ENCODE data around the gene OSBP2. TPM values are rescaled to one million over a fixed set of nuclear protein-coding genes. Genes with fewer than 3 reads are reported as not detected.

The OSBP2 gene
- total and polyA plus RNA-seq, 2 of the 13 experiments (the other 11 are each of a cell fraction or from before 2014, with no cell fraction given) = 5.0 to 7.7 TPM

GRCh38 chr22:30873661-30874060 lies 179.0 kb downstream of the OSBP2 start:
- no peaks in the 10 kb centered on the region for H3K36me3 ChIP-seq (replicated peaks in 1 of 2; ENCODE audit: control insufficient read depth in 1 of 2, insufficient read depth in 2 of 2, low read length in 2 of 2)
- no peak overlapping the region for H3K4me2 ChIP-seq (ENCODE audit: low read depth, low read length)
- BruUV-seq (replicated peaks) = no TSS peak
- no peak overlapping the region for H2AFZ ChIP-seq (ENCODE audit: low read length)
- H4K20me1 ChIP-seq (ENCODE audit: insufficient read depth, low read length) = no peaks in the 10 kb centered on the region
- ATAC-seq (no peak), DNase-seq (ENCODE audit: low spot score) (no peak), FAIRE-seq (no peak)
- intact Hi-C loops (cut with micrococcal nuclease; ENCODE audit: unreplicated experiment) = no loop called here
- H3K9me3 ChIP-seq (ENCODE audit: low read length) = no peaks in the 10 kb centered on the region
- no peaks in the 10 kb centered on the region for H3K79me2 ChIP-seq (ENCODE audit: insufficient read depth, low read length)
- H3K27ac ChIP-seq (ENCODE audit: extremely low read length, insufficient read depth, low read length) = no peak overlapping the region
- CTCF ChIA-PET (ENCODE audit: low intra/inter-chr PET ratio, low total read pairs) = no interaction called here
- in situ Hi-C loops (cut with HindIII; ENCODE audit: extremely low pct_ligation_motif_present, low pct_unique_long_range_greater_than_20kb) = no loop called here
- no peak overlapping the region for H3K4me3 ChIP-seq (replicated peaks in 1 of 3; ENCODE audit: insufficient read depth in 1 of 3, low read depth in 2 of 3, low read length in 3 of 3)
- peaks cover 3 to 31% of the 10 kb centered on the region in 2 experiments; a peak in 3 of 5 replicates for H3K27me3 ChIP-seq (ENCODE audit: control insufficient read depth in 1 of 2, insufficient read depth in 2 of 2, low read length in 2 of 2)
- WGBS (ENCODE audit: low lambda C conversion rate) = 37% methylated on average over 7 of the region's 7 CpGs
- H3K9ac ChIP-seq (ENCODE audit: insufficient read depth, low read depth, low read length) = no peak overlapping the region
- POLR2A ChIA-PET = no interaction called here
- peaks cover 7% of the 10 kb centered on the region for H3K4me1 ChIP-seq (ENCODE audit: insufficient read depth, low read length)
- TF ChIP-seq PHF5A (CRISPR knock-in tag; IDR thresholded peaks at IDR 0.05; ENCODE audit: low read depth, unreplicated experiment) (no peak), JARID2 (CRISPR knock-in tag; IDR thresholded peaks at IDR 0.05; ENCODE audit: insufficient replicate concordance) (no peak), ZNF33B (CRISPR knock-in tag; IDR thresholded peaks at IDR 0.05) (no peak), ZSCAN22 (CRISPR knock-in tag; IDR thresholded peaks at IDR 0.05) (no peak), ZFP1 (CRISPR knock-in tag; IDR thresholded peaks at IDR 0.05) (no peak), GRHL1 (CRISPR knock-in tag; conservative IDR thresholded peaks at IDR 0.05) (no peak), SMARCE1 (IDR thresholded peaks at IDR 0.05; ENCODE audit: borderline replicate concordance) (no peak), ZNF317 (CRISPR knock-in tag; IDR thresholded peaks at IDR 0.05) (no peak), ZNF564 (CRISPR knock-in tag; IDR thresholded peaks at IDR 0.05) (no peak), TRIM24 (CRISPR knock-in tag; IDR thresholded peaks at IDR 0.05) (no peak)
- TF ChIP-seq, protein P1, sequence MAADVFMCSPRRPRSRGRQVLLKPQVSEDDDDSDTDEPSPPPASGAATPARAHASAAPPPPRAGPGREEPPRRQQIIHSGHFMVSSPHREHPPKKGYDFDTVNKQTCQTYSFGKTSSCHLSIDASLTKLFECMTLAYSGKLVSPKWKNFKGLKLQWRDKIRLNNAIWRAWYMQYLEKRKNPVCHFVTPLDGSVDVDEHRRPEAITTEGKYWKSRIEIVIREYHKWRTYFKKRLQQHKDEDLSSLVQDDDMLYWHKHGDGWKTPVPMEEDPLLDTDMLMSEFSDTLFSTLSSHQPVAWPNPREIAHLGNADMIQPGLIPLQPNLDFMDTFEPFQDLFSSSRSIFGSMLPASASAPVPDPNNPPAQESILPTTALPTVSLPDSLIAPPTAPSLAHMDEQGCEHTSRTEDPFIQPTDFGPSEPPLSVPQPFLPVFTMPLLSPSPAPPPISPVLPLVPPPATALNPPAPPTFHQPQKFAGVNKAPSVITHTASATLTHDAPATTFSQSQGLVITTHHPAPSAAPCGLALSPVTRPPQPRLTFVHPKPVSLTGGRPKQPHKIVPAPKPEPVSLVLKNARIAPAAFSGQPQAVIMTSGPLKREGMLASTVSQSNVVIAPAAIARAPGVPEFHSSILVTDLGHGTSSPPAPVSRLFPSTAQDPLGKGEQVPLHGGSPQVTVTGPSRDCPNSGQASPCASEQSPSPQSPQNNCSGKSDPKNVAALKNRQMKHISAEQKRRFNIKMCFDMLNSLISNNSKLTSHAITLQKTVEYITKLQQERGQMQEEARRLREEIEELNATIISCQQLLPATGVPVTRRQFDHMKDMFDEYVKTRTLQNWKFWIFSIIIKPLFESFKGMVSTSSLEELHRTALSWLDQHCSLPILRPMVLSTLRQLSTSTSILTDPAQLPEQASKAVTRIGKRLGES (CRISPR knock-in tag; IDR thresholded peaks at IDR 0.05; ENCODE audit: borderline replicate concordance) = no peak
- TF ChIP-seq, protein P2, sequence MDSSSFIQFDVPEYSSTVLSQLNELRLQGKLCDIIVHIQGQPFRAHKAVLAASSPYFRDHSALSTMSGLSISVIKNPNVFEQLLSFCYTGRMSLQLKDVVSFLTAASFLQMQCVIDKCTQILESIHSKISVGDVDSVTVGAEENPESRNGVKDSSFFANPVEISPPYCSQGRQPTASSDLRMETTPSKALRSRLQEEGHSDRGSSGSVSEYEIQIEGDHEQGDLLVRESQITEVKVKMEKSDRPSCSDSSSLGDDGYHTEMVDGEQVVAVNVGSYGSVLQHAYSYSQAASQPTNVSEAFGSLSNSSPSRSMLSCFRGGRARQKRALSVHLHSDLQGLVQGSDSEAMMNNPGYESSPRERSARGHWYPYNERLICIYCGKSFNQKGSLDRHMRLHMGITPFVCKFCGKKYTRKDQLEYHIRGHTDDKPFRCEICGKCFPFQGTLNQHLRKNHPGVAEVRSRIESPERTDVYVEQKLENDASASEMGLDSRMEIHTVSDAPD (CRISPR knock-in tag; IDR thresholded peaks at IDR 0.05) = no peak
- TF ChIP-seq, protein P3, sequence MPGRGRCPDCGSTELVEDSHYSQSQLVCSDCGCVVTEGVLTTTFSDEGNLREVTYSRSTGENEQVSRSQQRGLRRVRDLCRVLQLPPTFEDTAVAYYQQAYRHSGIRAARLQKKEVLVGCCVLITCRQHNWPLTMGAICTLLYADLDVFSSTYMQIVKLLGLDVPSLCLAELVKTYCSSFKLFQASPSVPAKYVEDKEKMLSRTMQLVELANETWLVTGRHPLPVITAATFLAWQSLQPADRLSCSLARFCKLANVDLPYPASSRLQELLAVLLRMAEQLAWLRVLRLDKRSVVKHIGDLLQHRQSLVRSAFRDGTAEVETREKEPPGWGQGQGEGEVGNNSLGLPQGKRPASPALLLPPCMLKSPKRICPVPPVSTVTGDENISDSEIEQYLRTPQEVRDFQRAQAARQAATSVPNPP (CRISPR knock-in tag; IDR thresholded peaks at IDR 0.05) = no peak
